Endodermal cell (in vitro differentiated cells): Measurements from ENCODE around the gene DMXL2. TPM values are rescaled to one million over a fixed set of nuclear protein-coding genes. Genes with fewer than 3 reads are reported as not detected.

ENCODE experiments used
- DNase-seq: peaks from one replicate; pipeline ENCODE4 v3.0.0-alpha.2; 2017
- H3K27ac ChIP-seq: 2 replicates; pipeline ENCODE4 v1.5.1; 2013; ENCODE audit warnings: mild to moderate bottlenecking, low read depth, low read length, moderate library complexity
- H3K27me3 ChIP-seq: 2 replicates; pipeline ENCODE4 v1.6.1; 2013; ENCODE audit warnings: mild to moderate bottlenecking, low read length, moderate library complexity; ENCODE audit not compliant: insufficient read depth, control insufficient read depth, poor library complexity, severe bottlenecking
- H3K36me3 ChIP-seq: 2 replicates; pipeline ENCODE4 v1.7.0; 2013; ENCODE audit warnings: mild to moderate bottlenecking, low read length, moderate library complexity; ENCODE audit not compliant: control insufficient read depth, insufficient read depth
- H3K4me1 ChIP-seq: one replicate; pipeline ENCODE4 v1.7.0; 2013; ENCODE audit warnings: low read length; ENCODE audit not compliant: control insufficient read depth, insufficient read depth
- H3K4me3 ChIP-seq: 2 replicates; pipeline ENCODE4 v1.5.1; 2013; ENCODE audit warnings: mild to moderate bottlenecking, low read length, moderate library complexity
- H3K9ac ChIP-seq: 2 replicates; pipeline ENCODE4 v1.6.1; 2013; ENCODE audit warnings: mild to moderate bottlenecking, low read length, moderate library complexity; ENCODE audit not compliant: poor library complexity, severe bottlenecking; ENCODE audit errors: extremely low read depth
- H3K9me3 ChIP-seq: 2 replicates; pipeline ENCODE4 v1.6.1; 2013; ENCODE audit warnings: mild to moderate bottlenecking, low read length, moderate library complexity; ENCODE audit not compliant: control insufficient read depth
- H3K27ac Mint-ChIP-seq: 2 replicates; pipeline ENCODE4 v1.8.0; 2020; ENCODE audit warnings: mixed read lengths
- H3K27me3 Mint-ChIP-seq: 2 replicates; pipeline ENCODE4 v1.8.0; 2021; ENCODE audit warnings: mild to moderate bottlenecking, mixed read lengths; ENCODE audit not compliant: insufficient read depth
- H3K36me3 Mint-ChIP-seq: 2 replicates; pipeline ENCODE4 v1.8.0; 2020; ENCODE audit warnings: low read depth, mixed read lengths
- H3K4me1 Mint-ChIP-seq: 2 replicates; pipeline ENCODE4 v1.8.0; 2020; ENCODE audit warnings: mixed read lengths
- H3K4me3 Mint-ChIP-seq: 2 replicates; pipeline ENCODE4 v1.8.0; 2020; ENCODE audit warnings: mild to moderate bottlenecking, moderate library complexity, mixed read lengths
- H3K9me3 Mint-ChIP-seq: 2 replicates; pipeline ENCODE4 v1.8.0; 2020; ENCODE audit warnings: mild to moderate bottlenecking, mixed read lengths
- CTCF ChIP-seq: fragments of 200-600 bp; sonication (generic); conservative IDR thresholded peaks from 2 replicates; pipeline ENCODE4 v1.5.0; 2021; ENCODE audit warnings: antibody characterized with exemption, mild to moderate bottlenecking
- WGBS, 2 experiments: methylation state at CpG; one replicate each; pipeline versions ENCODE4 v1.1.5 to v1.1.7; 2013; ENCODE audit warnings: missing lambda C conversion rate in 2 of 2, mixed read lengths in 1 of 2; ENCODE audit not compliant: insufficient coverage in 1 of 2, insufficient read length in 1 of 2; 5-methylcytosine and 5-hydroxymethylcytosine counted together
- total RNA-seq, 2 donors: library from RNA; stranded (reverse); fragmentation: NEBNext Ultra II Directional in 1 of 2; extraction: Animal tissue kit (Norgen Biotek cat#: 25700) in 1 of 2; gene quantifications; 2 replicates in 1 of 2; 3 replicates in 1 of 2; pipeline ENCODE4 v1.2.1, GENCODE V29; 2021

The DMXL2 gene
- total RNA-seq, 2 donors from 2014 or later, result 20.8 to 31.5 TPM

GRCh38 chr15:51585986-51586385 is 36.6 kb downstream of the DMXL2 start:
- Histone ChIP-seq H3K4me1 (no peaks in the 10 kb centered on the region), H3K27ac (no peak overlapping the region), H3K4me3 (no peak overlapping the region), H3K27me3 (no peaks in the 10 kb centered on the region), H3K9me3 (peaks cover 12% of the 10 kb centered on the region), H3K36me3 (no peaks in the 10 kb centered on the region), H3K9ac (no peak overlapping the region)
- H3K4me3 Mint-ChIP-seq, result no peak overlapping the region
- DNase-seq, result no peak
- no peaks in the 10 kb centered on the region for H3K4me1 Mint-ChIP-seq
- H3K27ac Mint-ChIP-seq, result no peak overlapping the region
- 88 to 91% methylated on average over 3 to 5 of the region's 5 CpGs for WGBS, 2 experiments
- H3K27me3 Mint-ChIP-seq, result no peaks in the 10 kb centered on the region
- peaks cover 6% of the 10 kb centered on the region for H3K36me3 Mint-ChIP-seq
- H3K9me3 Mint-ChIP-seq, result peaks cover 36% of the 10 kb centered on the region
- TF ChIP-seq CTCF, result no peak

- H3K27ac Mint-ChIP-seq, result no peak overlapping the region
- H3K27me3 Mint-ChIP-seq, result no peaks in the 10 kb centered on the region
Measured at GRCh38 chr15:51580982-51581381, 41.6 kb downstream of the DMXL2 start.

GRCh38 chr15:51580385-51580784 is 42.2 kb downstream of the DMXL2 start:
- Histone ChIP-seq H3K36me3 (no peaks in the 10 kb centered on the region), H3K27ac (no peak overlapping the region), H3K4me3 (no peak overlapping the region), H3K9ac (no peak overlapping the region), H3K4me1 (no peaks in the 10 kb centered on the region), H3K27me3 (no peaks in the 10 kb centered on the region), H3K9me3 (no peaks in the 10 kb centered on the region)
- WGBS, 2 experiments, result 40 to 87% methylated on average over 1 to 2 of the region's 2 CpGs
- no peaks in the 10 kb centered on the region for H3K36me3 Mint-ChIP-seq
- H3K9me3 Mint-ChIP-seq, result peaks cover 5% of the 10 kb centered on the region
- DNase-seq, result no peak
- no peaks in the 10 kb centered on the region for H3K27me3 Mint-ChIP-seq
- H3K4me1 Mint-ChIP-seq, result no peaks in the 10 kb centered on the region
- H3K4me3 Mint-ChIP-seq, result no peak overlapping the region
- H3K27ac Mint-ChIP-seq, result no peak overlapping the region
- TF ChIP-seq CTCF, result no peak

More at GRCh38 chr15:51580982-51581381, 41.6 kb downstream of the DMXL2 start:
- Histone ChIP-seq H3K9me3 (no peaks in the 10 kb centered on the region), H3K27ac (no peak overlapping the region), H3K4me1 (no peaks in the 10 kb centered on the region), H3K27me3 (no peaks in the 10 kb centered on the region), H3K36me3 (no peaks in the 10 kb centered on the region), H3K4me3 (no peak overlapping the region), H3K9ac (no peak overlapping the region)
- H3K4me1 Mint-ChIP-seq, result no peaks in the 10 kb centered on the region
- peaks cover 7% of the 10 kb centered on the region for H3K9me3 Mint-ChIP-seq
- TF ChIP-seq CTCF, result no peak
- no peak overlapping the region for H3K4me3 Mint-ChIP-seq
- DNase-seq, result no peak
- 89 to 93% methylated on average over 2 to 3 of the region's 4 CpGs for WGBS, 2 experiments
- H3K36me3 Mint-ChIP-seq, result no peaks in the 10 kb centered on the region
